ENCODE measurements around the gene RBFOX1.
"Not testable (repeated sequence)": the region's sequence is repeated elsewhere in the genome, so short reads cannot be mapped to it uniquely, and the experiment has no call there.

The RBFOX1 gene

GRCh38 chr16:7482032-7482431 lies 149.4 kb downstream of the RBFOX1 start:
- no peak for DNase-seq (ENCODE audit: low read depth)

- DNase-seq (ENCODE audit: low read depth): no peak
These were observed 150.1 kb downstream of the RBFOX1 start for GRCh38 chr16:7482596-7483290.

GRCh38 chr16:7487574-7488323 lies 155.1 kb downstream of the RBFOX1 start:
- DNase-seq (ENCODE audit: low read depth): no peak

GRCh38 chr16:7492122-7492521 lies 159.5 kb downstream of the RBFOX1 start:
- no peak for DNase-seq (ENCODE audit: low read depth)

GRCh38 chr16:7493133-7493532 lies 160.5 kb downstream of the RBFOX1 start:
- no peak for DNase-seq (ENCODE audit: low read depth)

- DNase-seq (ENCODE audit: low read depth): no peak
These were observed 165.0 kb downstream of the RBFOX1 start for GRCh38 chr16:7497691-7498090.

- no peak for DNase-seq (ENCODE audit: low read depth)
These were observed 169.2 kb downstream of the RBFOX1 start for GRCh38 chr16:7501868-7502267.

- not testable (repeated sequence) for DNase-seq (ENCODE audit: low read depth)
These were observed 170.0 kb downstream of the RBFOX1 start for GRCh38 chr16:7502591-7503157.

- no peak for DNase-seq (ENCODE audit: low read depth)
These were observed 171.0 kb downstream of the RBFOX1 start for GRCh38 chr16:7503666-7504065.

GRCh38 chr16:7504844-7505243 lies 172.2 kb downstream of the RBFOX1 start:
- DNase-seq (ENCODE audit: low read depth): no peak

GRCh38 chr16:7505495-7505894 lies 172.8 kb downstream of the RBFOX1 start:
- DNase-seq (ENCODE audit: low read depth): no peak

- no peak for DNase-seq (ENCODE audit: low read depth)
These were observed 173.7 kb downstream of the RBFOX1 start for GRCh38 chr16:7506363-7506762.

- no peak for DNase-seq (ENCODE audit: low read depth)
These were observed 176.0 kb downstream of the RBFOX1 start for GRCh38 chr16:7508656-7509055.

GRCh38 chr16:7509963-7510601 lies 177.4 kb downstream of the RBFOX1 start:
- no peak for DNase-seq (ENCODE audit: low read depth)

GRCh38 chr16:7511549-7512260 lies 179.1 kb downstream of the RBFOX1 start:
- no peak for DNase-seq (ENCODE audit: low read depth)

GRCh38 chr16:7512503-7512902 lies 179.9 kb downstream of the RBFOX1 start:
- DNase-seq (ENCODE audit: low read depth): no peak

- no peak for DNase-seq (ENCODE audit: low read depth)
These were observed 180.8 kb downstream of the RBFOX1 start for GRCh38 chr16:7513429-7513828.

GRCh38 chr16:7515543-7515942 lies 182.9 kb downstream of the RBFOX1 start:
- no peak for DNase-seq (ENCODE audit: low read depth)

- no peak for DNase-seq (ENCODE audit: low read depth)
These were observed 184.9 kb downstream of the RBFOX1 start for GRCh38 chr16:7517496-7517895.

GRCh38 chr16:7518158-7518557 lies 185.5 kb downstream of the RBFOX1 start:
- DNase-seq (ENCODE audit: low read depth): no peak

GRCh38 chr16:7521834-7522233 lies 189.2 kb downstream of the RBFOX1 start:
- DNase-seq (ENCODE audit: low read depth): no peak

- no peak for DNase-seq (ENCODE audit: low read depth)
These were observed 191.8 kb downstream of the RBFOX1 start for GRCh38 chr16:7524419-7524818.
